Duodenal mucosa (tissue), 2 donors: ENCODE results near the gene CAMK1G.

Experiments used
- H3K27ac ChIP-seq: one replicate; pipeline ENCODE4 v1.7.0; 2013; ENCODE audit warnings: low read depth, low read length
- H3K27me3 ChIP-seq, 2 donors: one replicate each; pipeline ENCODE4 v1.7.0; 2013; ENCODE audit warnings: low read length in 2 of 2, control low read depth in 1 of 2; ENCODE audit not compliant: insufficient read depth in 2 of 2, control insufficient read depth in 1 of 2
- H3K36me3 ChIP-seq, 2 donors: one replicate each; pipeline ENCODE4 v1.7.0; 2013; ENCODE audit warnings: low read length in 2 of 2, control low read depth in 1 of 2; ENCODE audit not compliant: insufficient read depth in 2 of 2, control insufficient read depth in 1 of 2
- H3K4me1 ChIP-seq, 2 donors: one replicate each; pipeline ENCODE4 v1.7.0; 2013; ENCODE audit warnings: low read length in 2 of 2, control low read depth in 1 of 2; ENCODE audit not compliant: insufficient read depth in 2 of 2, control insufficient read depth in 1 of 2
- H3K4me3 ChIP-seq, 2 donors: one replicate each; pipeline ENCODE4 v1.7.0; 2013; ENCODE audit warnings: low read length in 2 of 2, low read depth in 1 of 2
- H3K9ac ChIP-seq, 2 donors: one replicate each; pipeline ENCODE4 v1.7.0; 2013; ENCODE audit warnings: low read length in 2 of 2, low read depth in 1 of 2
- H3K9me3 ChIP-seq, 2 donors: one replicate each; pipeline ENCODE4 v1.7.0; 2013; ENCODE audit warnings: low read length in 2 of 2, control low read depth in 1 of 2; ENCODE audit not compliant: control insufficient read depth in 1 of 2

CAMK1G gene

DNA sequence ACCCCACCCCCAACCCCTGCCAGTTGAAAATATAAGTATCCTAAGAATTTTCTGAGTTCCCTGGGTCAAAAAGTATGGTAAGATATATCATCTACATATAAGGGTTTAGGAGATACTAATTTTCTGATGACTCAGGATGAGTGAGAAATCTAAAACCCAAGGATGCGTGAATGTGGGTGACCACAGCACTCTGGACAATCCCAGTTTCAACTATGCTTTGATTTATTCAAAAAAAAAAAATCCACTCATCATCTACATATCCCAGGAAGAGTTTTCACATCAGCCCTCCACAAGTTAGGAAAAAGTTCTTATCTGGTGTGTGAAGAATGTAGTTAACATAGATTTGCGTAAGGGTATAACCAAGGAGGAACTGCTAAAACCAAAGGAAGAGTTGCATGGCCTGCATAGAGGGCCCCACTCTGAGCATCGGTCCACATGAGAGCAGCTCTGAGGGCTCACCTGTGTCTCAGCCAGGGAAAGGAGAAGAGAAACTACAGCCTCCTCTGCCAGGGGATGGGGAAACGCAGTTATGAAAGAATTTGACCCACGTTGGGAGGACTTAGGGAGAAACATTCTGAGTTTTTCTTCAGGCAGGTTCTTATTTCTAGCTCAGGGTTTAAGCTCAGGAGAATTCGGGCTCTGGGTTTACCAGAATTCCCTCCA, 50.0 kb downstream of the CAMK1G start:
- Histone ChIP-seq H3K27me3 (no peaks in the 10 kb centered on the region), H3K9ac (no peak overlapping the region), H3K4me3 (no peak overlapping the region), H3K9me3 (no peaks in the 10 kb centered on the region), H3K36me3 (peaks cover 0 to 26% of the 10 kb centered on the region in 2 donors), H3K27ac (no peak overlapping the region), H3K4me1 (peaks cover 0 to 5% of the 10 kb centered on the region in 2 donors)

DNA sequence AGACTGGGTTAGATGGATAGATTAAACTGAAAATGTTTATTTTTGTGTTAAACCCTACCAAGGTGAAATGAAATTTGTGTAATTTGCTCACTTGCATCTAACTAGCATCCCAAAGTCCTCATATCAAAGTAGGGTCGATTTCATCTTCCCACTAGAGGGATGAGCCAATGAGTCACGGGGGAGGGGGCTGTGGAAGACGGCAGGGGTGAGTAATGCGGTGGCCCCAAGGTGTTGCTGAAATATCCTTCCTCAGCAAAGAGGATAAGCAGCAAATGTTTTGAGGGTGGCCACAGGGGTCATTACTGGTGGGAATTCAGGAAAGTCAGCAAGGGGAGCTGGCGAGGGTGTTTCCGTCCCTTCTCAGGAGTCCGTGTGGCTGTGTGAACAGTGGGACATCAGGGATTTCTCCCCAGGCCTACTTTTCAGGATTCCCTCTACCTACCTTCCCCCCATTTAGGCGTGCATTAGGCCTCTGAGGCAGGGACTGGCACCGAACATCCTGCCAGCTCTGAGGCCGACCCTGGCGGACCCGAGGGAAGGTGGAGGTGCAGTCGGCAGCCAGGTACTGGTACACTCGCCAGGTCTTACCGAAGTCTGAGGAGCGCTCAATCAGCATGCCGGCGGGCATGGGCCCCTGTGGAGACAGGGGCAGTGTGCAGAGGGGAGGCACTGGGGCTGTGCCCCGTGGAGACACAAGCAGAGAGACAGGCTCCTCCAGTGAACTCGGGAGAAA, 50.7 kb downstream of the CAMK1G start:
- H3K4me1 ChIP-seq = peaks cover 0 to 5% of the 10 kb centered on the region in 2 donors
- no peaks in the 10 kb centered on the region for H3K9me3 ChIP-seq
- peaks cover 0 to 29% of the 10 kb centered on the region in 2 donors for H3K36me3 ChIP-seq
- H3K27ac ChIP-seq = no peak overlapping the region
- H3K9ac ChIP-seq = no peak overlapping the region
- no peaks in the 10 kb centered on the region for H3K27me3 ChIP-seq
- H3K4me3 ChIP-seq = no peak overlapping the region

DNA sequence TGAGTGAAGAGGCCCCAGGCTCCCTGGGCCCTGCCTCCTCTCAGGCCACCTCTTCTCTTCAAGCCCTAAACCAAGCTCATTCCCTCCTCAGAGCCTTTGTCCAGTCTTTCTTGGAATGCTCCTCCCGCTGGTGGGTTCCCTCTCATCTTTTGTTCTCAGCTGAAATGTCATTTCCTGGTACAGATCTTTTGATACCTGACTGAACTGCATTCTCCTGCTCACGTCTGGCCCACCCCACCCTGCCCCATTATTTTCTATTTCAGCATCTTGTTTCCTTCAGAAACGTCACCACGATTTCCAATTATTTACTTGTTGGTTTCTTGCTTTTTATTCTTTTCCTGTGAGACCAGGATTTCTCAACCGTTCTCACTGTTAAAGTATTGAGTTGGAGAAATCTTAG, 52.3 kb downstream of the CAMK1G start:
- H3K27me3 ChIP-seq = no peaks in the 10 kb centered on the region
- no peaks in the 10 kb centered on the region for H3K9me3 ChIP-seq
- H3K4me3 ChIP-seq = no peak overlapping the region
- peaks cover 3 to 29% of the 10 kb centered on the region in 2 donors for H3K36me3 ChIP-seq
- no peak overlapping the region for H3K9ac ChIP-seq
- H3K27ac ChIP-seq = no peak overlapping the region
- H3K4me1 ChIP-seq = peaks cover 0 to 4% of the 10 kb centered on the region in 2 donors

DNA sequence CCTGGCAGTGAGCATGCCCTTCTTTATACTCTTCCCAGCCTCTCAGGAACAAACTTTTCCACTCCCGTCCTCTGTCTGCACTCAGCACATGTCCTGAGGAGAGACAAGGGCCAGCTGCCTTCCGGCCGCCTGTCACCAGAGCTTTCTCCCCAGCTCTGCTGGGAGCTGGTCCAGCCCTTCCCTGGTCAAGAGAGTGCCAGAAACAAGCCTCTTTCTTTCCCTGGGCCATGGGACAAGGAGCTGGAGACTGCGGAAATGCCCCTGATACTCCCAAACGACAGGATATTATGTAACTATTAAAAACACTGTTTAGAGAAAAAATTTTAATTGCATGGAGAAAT, 58.3 kb downstream of the CAMK1G start:
- Histone ChIP-seq H3K36me3 (peaks cover 3 to 13% of the 10 kb centered on the region in 2 donors), H3K9ac (no peak overlapping the region), H3K9me3 (no peaks in the 10 kb centered on the region), H3K4me1 (peaks cover 27 to 28% of the 10 kb centered on the region in 2 donors), H3K4me3 (no peak overlapping the region), H3K27me3 (no peaks in the 10 kb centered on the region), H3K27ac (peak overlapping the region; percentile 2)

DNA sequence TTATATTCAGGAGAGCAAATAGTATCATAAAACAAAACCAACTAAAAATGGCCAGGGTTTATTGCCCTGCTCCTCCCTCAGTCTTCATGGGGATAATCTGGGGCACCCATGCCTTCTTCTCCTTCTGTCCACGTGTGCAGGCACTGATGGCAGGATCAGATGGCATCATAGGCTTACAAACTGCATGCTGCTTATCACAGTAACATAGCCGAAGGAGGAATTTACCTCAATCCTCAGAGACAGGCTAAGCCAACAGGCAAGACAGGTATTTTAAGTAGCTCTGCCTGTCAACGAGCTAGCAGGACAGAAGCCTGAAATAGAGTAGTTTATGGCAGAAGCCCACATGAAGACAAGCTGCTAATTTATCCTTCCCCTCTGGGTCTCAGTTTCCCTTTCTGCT, 59.3 kb downstream of the CAMK1G start:
- Histone ChIP-seq H3K9ac (peak overlapping the region in 1 of 2 donors; percentile 3), H3K4me1 (peaks cover 27 to 28% of the 10 kb centered on the region in 2 donors), H3K27ac (no peak overlapping the region), H3K27me3 (no peaks in the 10 kb centered on the region), H3K4me3 (no peak overlapping the region), H3K36me3 (peaks cover 3 to 7% of the 10 kb centered on the region in 2 donors), H3K9me3 (no peaks in the 10 kb centered on the region)

DNA sequence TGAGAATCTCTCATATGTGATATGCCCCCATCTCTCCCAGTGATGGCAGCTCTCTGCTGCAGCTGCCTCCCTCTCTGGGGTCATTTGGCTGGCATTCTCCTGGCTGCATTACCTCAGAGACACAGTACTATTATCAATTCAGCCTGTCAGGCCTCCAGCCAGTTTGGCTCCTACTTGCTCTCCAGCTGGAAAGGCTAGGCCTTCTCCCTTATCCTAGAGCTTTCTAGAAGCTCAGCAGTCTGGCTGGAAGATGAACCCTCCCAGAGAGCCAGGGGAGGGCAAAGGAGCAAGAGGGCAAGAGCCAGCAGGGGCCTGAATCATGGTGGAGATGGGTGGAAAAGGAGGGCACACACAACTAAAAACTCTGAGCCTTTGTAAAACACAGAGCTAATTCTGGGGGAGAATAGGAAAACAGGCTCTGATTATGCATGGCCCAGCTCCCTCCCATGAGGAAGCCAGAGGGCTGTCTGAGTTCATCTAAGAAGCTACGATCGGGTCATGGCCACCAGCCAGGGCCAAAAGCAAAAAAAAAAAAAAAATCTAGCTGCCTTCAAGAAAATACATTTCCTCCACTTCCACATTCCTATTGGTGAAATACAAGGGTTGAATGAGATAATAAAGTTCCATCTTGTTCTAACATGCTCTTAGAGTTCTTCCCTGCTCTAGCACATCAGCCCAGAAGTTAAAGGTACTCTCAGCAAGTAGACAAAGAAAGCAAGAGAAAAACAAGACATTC, 59.9 kb downstream of the CAMK1G start:
- peak overlapping the region; percentile 3 to 27 for H3K9ac ChIP-seq
- peaks cover 3% of the 10 kb centered on the region in 2 donors for H3K36me3 ChIP-seq
- H3K4me1 ChIP-seq = peaks cover 27 to 28% of the 10 kb centered on the region in 2 donors
- no peak overlapping the region for H3K27ac ChIP-seq
- H3K9me3 ChIP-seq = no peaks in the 10 kb centered on the region
- no peak overlapping the region for H3K4me3 ChIP-seq
- H3K27me3 ChIP-seq = no peaks in the 10 kb centered on the region

DNA sequence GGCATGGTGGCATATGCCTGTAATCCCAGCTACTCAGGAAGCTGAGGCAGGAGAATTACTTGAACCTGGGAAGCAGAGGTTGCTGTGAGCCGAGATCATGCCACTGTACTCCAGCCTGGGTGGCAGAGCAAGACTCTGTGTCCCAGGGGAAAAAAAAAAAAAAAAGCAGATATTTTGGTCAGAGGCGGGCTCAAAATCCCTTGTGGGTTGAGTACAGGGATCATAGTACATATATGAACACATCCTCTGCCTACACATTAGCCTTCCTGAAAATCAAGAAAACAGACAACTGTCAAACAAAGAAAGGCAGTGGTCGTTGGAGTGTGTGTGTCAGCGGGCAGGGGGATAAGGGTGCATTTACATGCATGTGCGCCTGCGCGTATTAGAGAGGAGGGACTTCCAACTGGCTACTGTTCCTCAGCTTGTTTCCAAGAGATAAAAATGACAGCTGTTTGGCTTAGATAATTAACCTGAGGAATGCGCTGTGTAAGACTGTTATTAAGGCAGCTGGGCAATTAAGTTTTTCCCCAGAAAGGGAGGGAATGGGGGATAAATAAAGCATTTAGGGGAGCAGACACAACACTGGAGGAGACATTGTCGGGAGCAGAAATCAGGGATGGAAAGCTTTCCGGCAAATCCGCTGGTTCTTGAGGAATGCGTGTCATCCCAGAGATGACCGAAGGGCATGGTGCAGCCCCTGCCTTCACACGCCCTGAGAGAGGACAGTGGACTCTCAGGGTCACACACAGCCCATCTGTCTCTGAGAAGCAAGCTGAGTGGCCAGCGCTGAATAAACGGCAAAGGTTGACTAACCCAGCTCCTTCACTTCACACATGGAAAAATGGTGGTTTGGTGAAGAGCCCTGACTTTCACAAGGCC, 62.3 kb downstream of the CAMK1G start:
- Histone ChIP-seq H3K4me3 (no peak overlapping the region), H3K36me3 (no peaks in the 10 kb centered on the region), H3K27me3 (no peaks in the 10 kb centered on the region), H3K4me1 (peaks cover 44 to 49% of the 10 kb centered on the region in 2 donors), H3K9me3 (no peaks in the 10 kb centered on the region), H3K9ac (no peak overlapping the region), H3K27ac (no peak overlapping the region)

DNA sequence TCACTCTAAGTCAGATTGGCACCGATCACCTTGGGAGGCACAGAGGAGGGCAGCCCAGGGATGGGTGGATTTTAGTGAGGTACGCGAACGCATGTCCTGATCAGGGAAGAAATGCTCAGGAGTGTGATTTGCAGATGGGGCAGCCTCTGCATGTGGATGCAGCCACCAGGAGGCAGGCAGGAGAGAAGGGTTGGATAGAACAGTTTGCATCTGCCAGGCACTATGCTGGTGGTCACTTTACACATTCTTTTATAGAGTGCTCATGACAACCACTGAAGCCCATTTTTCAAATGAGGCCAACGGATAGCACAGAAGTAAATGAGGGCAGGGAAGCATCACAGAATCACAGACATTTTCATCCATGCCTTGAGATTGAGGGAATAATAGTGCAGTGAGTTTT, 63.0 kb downstream of the CAMK1G start:
- H3K27ac ChIP-seq = no peak overlapping the region
- peaks cover 49 to 50% of the 10 kb centered on the region in 2 donors for H3K4me1 ChIP-seq

DNA sequence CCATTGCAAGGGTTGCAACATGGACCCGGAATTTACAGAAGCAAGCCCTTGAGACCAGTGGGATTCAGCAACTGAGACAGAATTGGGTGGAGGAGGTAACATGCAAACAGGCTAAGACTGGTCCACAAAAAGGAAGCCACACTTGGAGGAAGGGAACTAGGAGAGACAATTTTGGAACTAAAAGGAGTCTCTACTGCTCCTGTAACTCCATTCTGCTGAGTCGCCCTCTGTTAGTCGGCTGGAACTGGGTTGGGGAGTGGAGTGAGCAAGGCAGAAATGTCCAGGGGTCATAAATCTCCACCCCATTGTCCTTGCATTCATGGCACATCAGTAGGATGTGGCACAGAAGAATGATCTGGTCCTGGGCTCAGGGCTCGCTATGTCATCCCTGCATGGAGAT, 63.6 kb downstream of the CAMK1G start:
- H3K4me1 ChIP-seq = peaks cover 46 to 52% of the 10 kb centered on the region in 2 donors
- H3K27ac ChIP-seq = no peak overlapping the region
- H3K9me3 ChIP-seq = no peaks in the 10 kb centered on the region
- H3K4me3 ChIP-seq = no peak overlapping the region
- H3K9ac ChIP-seq = no peak overlapping the region
- no peaks in the 10 kb centered on the region for H3K36me3 ChIP-seq
- no peaks in the 10 kb centered on the region for H3K27me3 ChIP-seq

More for the DNA sequence above, 63.0 kb downstream of the CAMK1G start:
- Histone ChIP-seq H3K9me3 (no peaks in the 10 kb centered on the region), H3K27me3 (no peaks in the 10 kb centered on the region), H3K36me3 (no peaks in the 10 kb centered on the region), H3K4me3 (no peak overlapping the region), H3K9ac (no peak overlapping the region)
